Measurements from ENCODE around the gene MED12L. TPM values are rescaled to one million over a fixed set of nuclear protein-coding genes. Genes with fewer than 3 reads are reported as not detected.

Gene MED12L
- total RNA-seq, 1 experiment from 2014 or later = 14.9 TPM

GRCh38 chr3:151460774-151461450, 375.4 kb downstream of the MED12L start, which contains the start of gene IGSF10:
IGSF10 (minus strand) TSS chr3:151461061; CDS start chr3:151458709, 2,352 bp downstream.
- Histone ChIP-seq H4K8ac (replicated peaks; ENCODE audit: insufficient read length, low read depth, low read length) (no peak within 1 kb of the TSS), H4K20me1 (ENCODE audit: control insufficient read depth, insufficient read depth, insufficient read length) (no peaks in the 10 kb centered on the region), H3K4me1 (ENCODE audit: insufficient read depth, low read length) (no peaks in the 10 kb centered on the region), H3K27me3 (ENCODE audit: insufficient read depth, low read length) (no peaks in the 10 kb centered on the region), H3K79me1 (ENCODE audit: insufficient read depth, low read depth, low read length, poor library complexity, severe bottlenecking) (no peaks in the 10 kb centered on the region), H2BK20ac (ENCODE audit: low read depth, low read length, poor library complexity, severe bottlenecking) (no peak within 1 kb of the TSS), H2BK15ac (ENCODE audit: low read depth, low read length) (no peak within 1 kb of the TSS), H3T11ph (ENCODE audit: low read length) (no peak within 1 kb of the TSS), H3K79me2 (ENCODE audit: insufficient read depth, low read length) (no peaks in the 10 kb centered on the region), H3K9me3 (ENCODE audit: control insufficient read depth, low read depth, low read length) (no peaks in the 10 kb centered on the region), H3K27ac (ENCODE audit: insufficient read length, low read depth, low read length) (no peak within 1 kb of the TSS), H2BK12ac (ENCODE audit: insufficient read length, low read depth, low read length) (no peak within 1 kb of the TSS), H3K14ac (ENCODE audit: insufficient read depth, low read length) (peak within 1 kb of the TSS; percentile 71; the same call in 1 of the 2 replicates), H3K56ac (ENCODE audit: insufficient read length, low read depth, low read length) (no peak within 1 kb of the TSS), H2AK5ac (ENCODE audit: insufficient read length, low read length) (no peak within 1 kb of the TSS), H2BK5ac (ENCODE audit: insufficient read length, low read length) (no peak within 1 kb of the TSS), H3K23me2 (ENCODE audit: insufficient read length, low read depth, low read length, poor library complexity, severe bottlenecking) (peaks cover 7% of the 10 kb centered on the region), H2BK120ac (ENCODE audit: low read depth, low read length, poor library complexity, severe bottlenecking) (no peak within 1 kb of the TSS), H3K23ac (ENCODE audit: insufficient read length, low read depth, low read length) (no peak within 1 kb of the TSS), H3K4ac (ENCODE audit: low read depth, low read length) (no peak within 1 kb of the TSS), H3K9ac (ENCODE audit: extremely low read depth, insufficient read length, low read length) (no peak within 1 kb of the TSS), H4K5ac (ENCODE audit: insufficient read length, low read depth, low read length) (no peak within 1 kb of the TSS), H3K4me2 (ENCODE audit: insufficient read depth, insufficient read length, low read length) (peak within 1 kb of the TSS; percentile 68), H4K91ac (ENCODE audit: insufficient read length, low read depth, low read length) (no peak within 1 kb of the TSS), H2AFZ (ENCODE audit: low read length) (peak within 1 kb of the TSS; percentile 8), H3K18ac (ENCODE audit: insufficient read length, low read depth, low read length) (no peak within 1 kb of the TSS)
- DNase-seq = peak; percentile 71
- TF ChIP-seq, protein P1, sequence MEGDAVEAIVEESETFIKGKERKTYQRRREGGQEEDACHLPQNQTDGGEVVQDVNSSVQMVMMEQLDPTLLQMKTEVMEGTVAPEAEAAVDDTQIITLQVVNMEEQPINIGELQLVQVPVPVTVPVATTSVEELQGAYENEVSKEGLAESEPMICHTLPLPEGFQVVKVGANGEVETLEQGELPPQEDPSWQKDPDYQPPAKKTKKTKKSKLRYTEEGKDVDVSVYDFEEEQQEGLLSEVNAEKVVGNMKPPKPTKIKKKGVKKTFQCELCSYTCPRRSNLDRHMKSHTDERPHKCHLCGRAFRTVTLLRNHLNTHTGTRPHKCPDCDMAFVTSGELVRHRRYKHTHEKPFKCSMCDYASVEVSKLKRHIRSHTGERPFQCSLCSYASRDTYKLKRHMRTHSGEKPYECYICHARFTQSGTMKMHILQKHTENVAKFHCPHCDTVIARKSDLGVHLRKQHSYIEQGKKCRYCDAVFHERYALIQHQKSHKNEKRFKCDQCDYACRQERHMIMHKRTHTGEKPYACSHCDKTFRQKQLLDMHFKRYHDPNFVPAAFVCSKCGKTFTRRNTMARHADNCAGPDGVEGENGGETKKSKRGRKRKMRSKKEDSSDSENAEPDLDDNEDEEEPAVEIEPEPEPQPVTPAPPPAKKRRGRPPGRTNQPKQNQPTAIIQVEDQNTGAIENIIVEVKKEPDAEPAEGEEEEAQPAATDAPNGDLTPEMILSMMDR (conservative IDR thresholded peaks at IDR 0.05) = no peak
- Mint-ChIP-seq H3K27me3 (ENCODE audit: low read depth) (peaks cover 8% of the 10 kb centered on the region), H3K9me3 (no peaks in the 10 kb centered on the region; a peak in 1 of 5 replicates), H3K27ac (no peak within 1 kb of the TSS), H3K36me3 (ENCODE audit: insufficient read depth in 1 of 3, low read depth in 3 of 3) (no peaks in the 10 kb centered on the region), H3K4me3 (peak within 1 kb of the TSS; percentile 68 to 77), H3K4me1 (peaks cover 3 to 4% of the 10 kb centered on the region in 2 experiments; a peak in 3 of 4 replicates)
- WGBS (ENCODE audit: extremely low coverage, insufficient read length, low lambda C conversion rate) = no CpG with 5 or more reads among the region's 40 CpGs

Measured in H9 (cell line).